Cardiac muscle cell (in vitro differentiated cells and primary cell): ENCODE measurements around the gene ITFG1. TPM values are rescaled to one million over a fixed set of nuclear protein-coding genes. Genes with fewer than 3 reads are reported as not detected.
"Not testable (repeated sequence)": the region's sequence is repeated elsewhere in the genome, so short reads cannot be mapped to it uniquely, and the experiment has no call there.

ENCODE experiments used
- DNase-seq, 2 donors: peaks; one replicate each; pipeline versions ENCODE4 v3.0.0 to v3.0.0-alpha.2; 2010 to 2017; ENCODE audit warnings: low read depth in 1 of 2, low spot score in 1 of 2
- H3K27ac ChIP-seq: fragments of 200-600 bp; sonication (generic); 2 replicates; pipeline ENCODE4 v1.5.1; 2016
- H3K27me3 ChIP-seq: fragments of 200-600 bp; sonication (generic); 2 replicates; pipeline ENCODE4 v1.6.0; 2016; ENCODE audit warnings: control low read depth
- H3K36me3 ChIP-seq: fragments of 200-600 bp; sonication (generic); 2 replicates; pipeline ENCODE4 v1.5.1; 2016; ENCODE audit warnings: control low read depth
- H3K4me1 ChIP-seq: fragments of 200-600 bp; sonication (generic); 2 replicates; pipeline ENCODE4 v1.8.1; 2017; ENCODE audit warnings: low read depth, mild to moderate bottlenecking, mixed run types
- H3K4me3 ChIP-seq: fragments of 200-600 bp; sonication (generic); 2 replicates; pipeline ENCODE4 v1.5.1; 2016; ENCODE audit warnings: mild to moderate bottlenecking
- H3K9me3 ChIP-seq: fragments of 200-600 bp; sonication (generic); 2 replicates; pipeline ENCODE4 v1.5.1; 2017; ENCODE audit warnings: low read depth, mild to moderate bottlenecking, control low read depth
- CTCF ChIP-seq: IDR thresholded peaks from 2 replicates; pipeline ENCODE4 v1.5.1; 2012; ENCODE audit warnings: low read depth, mild to moderate bottlenecking, low read length
- polyA plus RNA-seq: library from polyadenylated mRNA; unstranded; fragments of >200 nt; fragmentation: Nextera tagmentation; extraction: Ambion mirVana; gene quantifications from 2 replicates; pipeline ENCODE4 v1.2.1, GENCODE V29; 2016
- total RNA-seq: library from RNA; depleted of rRNA; stranded (reverse); fragments of >200 nt; gene quantifications from 2 replicates; pipeline ENCODE4 v1.2.3, GENCODE V29; 2016

The ITFG1 gene
- total and polyA plus RNA-seq, 2 experiments from 2014 or later = 44.5 to 118 TPM

- TF ChIP-seq CTCF = no peak
- no peak overlapping the region for H3K27ac ChIP-seq
- H3K36me3 ChIP-seq = no peaks in the 10 kb centered on the region
- no peak overlapping the region for H3K4me3 ChIP-seq
- no peaks in the 10 kb centered on the region for H3K9me3 ChIP-seq
- no peaks in the 10 kb centered on the region for H3K27me3 ChIP-seq
- peak in 1 of 2 donors; percentile 10 for DNase-seq
- H3K4me1 ChIP-seq = no peaks in the 10 kb centered on the region
Observed at GRCh38 chr16:47198180-47198575, 262.7 kb downstream of the ITFG1 start.

- peak in 1 of 2 donors; percentile 92 for DNase-seq
- TF ChIP-seq CTCF = no peak
- H3K9me3 ChIP-seq = no peaks in the 10 kb centered on the region
- no peaks in the 10 kb centered on the region for H3K36me3 ChIP-seq
- no peaks in the 10 kb centered on the region for H3K27me3 ChIP-seq
- no peak overlapping the region for H3K4me3 ChIP-seq
- H3K4me1 ChIP-seq = no peaks in the 10 kb centered on the region
- no peak overlapping the region for H3K27ac ChIP-seq
Observed at GRCh38 chr16:47197536-47198179, 263.2 kb downstream of the ITFG1 start.

- Histone ChIP-seq H3K36me3 (no peaks in the 10 kb centered on the region), H3K27me3 (no peaks in the 10 kb centered on the region), H3K9me3 (no peaks in the 10 kb centered on the region), H3K27ac (no peak overlapping the region), H3K4me3 (no peak overlapping the region), H3K4me1 (no peaks in the 10 kb centered on the region)
- no peak for DNase-seq
- TF ChIP-seq CTCF = no peak
Observed at GRCh38 chr16:47196457-47196856, 264.4 kb downstream of the ITFG1 start.

DNA sequence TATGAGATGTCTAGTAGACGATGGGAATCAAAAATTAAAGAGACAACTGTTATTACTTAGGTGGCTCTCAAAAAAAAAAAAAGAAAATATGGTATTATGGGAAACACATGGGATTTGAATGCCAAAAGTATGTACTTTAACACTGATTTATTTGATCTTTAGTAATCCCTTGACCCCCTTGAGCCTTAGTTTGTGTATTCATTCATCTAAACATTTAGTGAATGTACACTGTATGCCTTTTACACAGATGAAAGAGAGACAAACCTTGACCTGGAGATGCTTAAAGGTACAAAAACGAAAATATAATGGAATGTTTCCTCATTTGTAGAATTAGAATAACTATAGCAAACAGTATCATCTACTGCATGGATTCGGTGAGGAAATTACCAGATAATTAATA, 278.5 kb downstream of the ITFG1 start:
- Histone ChIP-seq H3K36me3 (no peaks in the 10 kb centered on the region), H3K4me3 (no peak overlapping the region), H3K27me3 (no peaks in the 10 kb centered on the region), H3K9me3 (no peaks in the 10 kb centered on the region), H3K27ac (no peak overlapping the region), H3K4me1 (no peaks in the 10 kb centered on the region)
- TF ChIP-seq CTCF = no peak
- DNase-seq = no peak

DNA sequence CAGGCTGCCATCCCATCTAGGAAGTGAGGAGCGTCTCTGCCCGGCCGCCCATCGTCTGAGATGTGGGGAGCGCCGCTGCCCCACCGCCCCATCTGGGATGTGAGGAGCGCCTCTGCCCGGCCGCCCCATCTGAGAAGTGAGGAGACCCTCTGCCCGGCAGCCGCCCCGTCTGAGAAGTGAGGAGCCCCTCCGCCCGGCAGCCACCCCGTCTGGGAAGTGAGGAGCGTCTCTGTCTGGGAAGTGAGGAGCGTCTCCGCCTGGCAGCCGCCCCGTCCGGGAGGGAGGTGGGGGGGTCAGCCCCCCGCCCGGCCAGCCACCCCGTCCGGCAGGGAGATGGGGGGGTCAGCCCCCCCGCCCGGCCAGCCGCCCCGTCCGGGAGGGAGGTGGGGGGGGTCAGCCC, 279.8 kb downstream of the ITFG1 start:
- H3K4me1 ChIP-seq, H3K36me3 ChIP-seq, H3K9me3 ChIP-seq, H3K4me3 ChIP-seq, DNase-seq, H3K27ac ChIP-seq, H3K27me3 ChIP-seq: not testable (repeated sequence)

GRCh38 chr16:47180073-47180472, 280.8 kb downstream of the ITFG1 start:
- no peaks in the 10 kb centered on the region for H3K9me3 ChIP-seq

More at GRCh38 chr16:47180073-47180472, 280.8 kb downstream of the ITFG1 start:
- H3K27me3 ChIP-seq = no peaks in the 10 kb centered on the region
- no peak for DNase-seq
- no peak overlapping the region for H3K4me3 ChIP-seq
- TF ChIP-seq CTCF = no peak
- no peaks in the 10 kb centered on the region for H3K36me3 ChIP-seq
- H3K27ac ChIP-seq = no peak overlapping the region
- no peaks in the 10 kb centered on the region for H3K4me1 ChIP-seq
